AG09319 (cell line): ENCODE measurements around the gene POLR2E.

Experiments
- DNase-seq: peaks from one replicate; pipeline ENCODE4 v3.0.0-alpha.2; 2010; ENCODE audit warnings: low read depth; ENCODE audit errors: extremely low read depth
- CTCF ChIP-seq: IDR thresholded peaks from 2 replicates; pipeline ENCODE4 v1.5.1; 2011; ENCODE audit warnings: low read depth, mild to moderate bottlenecking, inconsistent platforms, low read length, moderate library complexity

Gene POLR2E

GRCh38 chr19:1093811-1094553 lies 1.2 kb downstream of the POLR2E start:
- TF ChIP-seq CTCF = no peak
- DNase-seq = no peak

GRCh38 chr19:1093330-1093729 lies 1.8 kb downstream of the POLR2E start:
- TF ChIP-seq CTCF = no peak
- no peak for DNase-seq

- no peak for DNase-seq
- no peak for TF ChIP-seq CTCF
Measured at GRCh38 chr19:1091544-1092175, 3.5 kb downstream of the POLR2E start.

GRCh38 chr19:1090731-1091543 lies 4.2 kb downstream of the POLR2E start:
- DNase-seq = no peak
- TF ChIP-seq CTCF = no peak

GRCh38 chr19:1089891-1090290 lies 5.3 kb downstream of the POLR2E start:
- TF ChIP-seq CTCF = no peak
- DNase-seq = no peak

- DNase-seq = no peak
- TF ChIP-seq CTCF = no peak
Measured at GRCh38 chr19:1089126-1089771, 5.9 kb downstream of the POLR2E start.
